GM19023 (cell line): Measurements from ENCODE around the gene SMAD6.

Experiments
- ATAC-seq: cut with Tn5 transposase; IDR thresholded peaks from one replicate; pipeline ENCODE4 v1.9.1; 2021; ENCODE audit warnings: mild to moderate bottlenecking, moderate library complexity; ENCODE audit not compliant: unreplicated experiment

The SMAD6 gene

DNA sequence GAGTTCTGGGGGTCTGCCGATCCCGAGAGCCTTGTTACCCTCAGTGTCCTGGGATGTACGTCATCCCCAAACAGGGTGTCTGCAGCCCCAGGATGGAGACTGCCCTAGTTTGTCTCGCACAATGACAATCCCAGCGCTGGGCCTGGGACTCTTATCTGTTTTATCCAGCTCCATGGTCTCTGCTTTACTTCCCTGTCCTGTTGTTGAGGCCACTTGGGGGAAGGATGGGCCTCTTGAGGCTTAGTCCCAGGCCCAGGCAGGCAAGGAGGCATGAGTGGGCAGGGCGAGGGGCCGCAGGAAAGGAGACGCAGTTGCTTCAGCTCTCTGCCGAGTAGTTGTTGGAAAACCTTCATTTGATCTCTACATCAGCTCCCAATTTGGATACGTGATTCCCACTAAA lies 17.4 kb downstream of the SMAD6 start:
- no peak for ATAC-seq

DNA sequence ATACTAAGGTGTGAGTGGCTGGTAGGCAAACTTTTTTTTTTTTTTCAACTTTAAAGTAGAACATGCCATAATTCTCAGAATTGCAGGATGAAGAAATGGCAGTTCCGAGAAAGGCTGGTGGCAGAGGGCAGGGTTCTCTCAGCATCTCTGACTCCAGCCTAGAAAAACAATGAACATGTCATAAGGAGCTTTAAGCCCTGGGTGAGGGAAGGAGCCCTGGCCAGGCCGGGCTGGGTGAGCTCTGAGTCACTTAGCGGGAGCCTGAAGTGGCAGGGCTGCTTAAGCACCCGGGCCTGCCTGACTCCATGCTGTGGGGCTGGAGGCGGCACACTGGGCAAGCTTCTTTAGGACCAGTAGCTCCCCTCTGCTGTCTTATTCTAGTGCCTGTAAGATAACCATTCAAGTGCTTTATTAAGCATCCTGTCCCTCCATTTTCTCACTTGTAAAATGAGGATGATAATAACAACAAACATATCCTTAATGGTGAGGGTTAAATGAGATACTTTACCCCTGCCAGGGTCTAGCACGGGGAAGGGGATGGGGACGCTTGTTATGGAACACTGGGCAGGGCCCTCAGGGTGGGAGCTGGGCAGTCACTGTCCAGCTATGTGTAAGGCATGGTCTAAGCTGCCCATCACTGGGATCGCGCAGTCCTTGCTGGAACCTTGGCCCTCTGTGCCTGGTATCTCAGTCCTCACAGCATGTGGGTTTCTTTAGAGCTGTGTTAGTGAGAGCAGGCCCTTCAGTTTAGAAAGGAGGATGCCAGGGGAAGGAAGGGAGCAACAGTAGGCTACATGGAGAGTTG lies 18.4 kb downstream of the SMAD6 start:
- ATAC-seq, result no peak

DNA sequence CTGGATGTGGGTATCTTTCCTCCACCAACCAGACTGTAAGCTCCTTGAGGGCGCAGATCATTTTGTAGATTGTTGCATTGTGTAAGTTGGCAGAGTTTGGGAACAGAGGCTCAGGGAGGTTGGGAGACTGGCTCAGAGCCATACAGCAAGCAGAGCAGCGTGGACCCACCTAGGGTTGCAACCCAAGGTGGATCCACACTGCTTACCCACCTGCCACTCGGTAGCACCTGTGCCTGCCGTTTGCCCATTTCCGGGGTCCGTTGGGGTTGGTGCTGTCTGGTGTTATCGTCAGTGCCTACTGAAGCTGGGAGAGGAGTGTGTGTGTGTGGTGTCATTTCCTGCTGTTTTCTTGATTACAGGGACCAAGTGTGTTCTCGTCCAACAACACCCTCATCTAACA lies 19.0 kb downstream of the SMAD6 start:
- ATAC-seq, result no peak

DNA sequence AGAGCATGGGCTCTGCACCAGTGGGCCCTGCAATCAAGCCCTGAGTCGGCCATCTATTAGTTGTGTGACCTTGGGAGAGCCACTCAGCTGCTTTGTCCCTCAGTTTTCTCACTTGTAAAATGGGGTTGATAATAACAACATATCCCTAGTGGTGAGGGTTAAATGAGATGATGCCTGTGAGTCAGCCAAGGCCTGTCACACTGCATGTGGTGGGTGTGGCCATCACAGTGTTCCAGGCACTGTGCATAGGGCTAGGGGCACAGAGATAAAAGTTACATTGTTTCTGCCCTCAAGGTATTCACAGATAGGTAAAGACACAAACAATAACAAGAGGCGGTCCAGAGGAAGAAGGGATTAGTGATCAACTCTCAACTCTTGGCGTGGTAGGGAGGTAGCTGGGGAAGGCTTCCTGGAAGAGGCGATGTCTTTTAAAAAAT lies 19.5 kb downstream of the SMAD6 start:
- no peak for ATAC-seq

DNA sequence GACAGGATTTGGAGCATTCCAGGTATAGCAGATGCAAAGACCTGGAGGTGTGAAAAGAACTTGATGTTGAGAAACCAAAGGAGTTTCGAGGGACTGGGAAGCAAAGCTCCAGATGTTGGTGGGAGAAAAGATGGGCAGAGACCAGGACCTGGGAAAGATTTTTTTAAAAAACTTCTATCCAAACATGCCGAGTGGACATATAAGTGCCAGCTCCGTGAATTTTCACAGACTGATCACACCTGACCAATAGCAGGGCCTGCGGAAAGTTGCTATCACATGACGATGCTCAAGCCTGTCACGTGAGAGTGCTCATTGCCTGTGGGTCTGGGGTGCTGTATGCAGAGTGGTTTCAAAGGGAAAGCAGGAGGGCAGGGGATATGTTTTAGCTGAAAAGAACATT lies 19.9 kb downstream of the SMAD6 start:
- no peak for ATAC-seq

DNA sequence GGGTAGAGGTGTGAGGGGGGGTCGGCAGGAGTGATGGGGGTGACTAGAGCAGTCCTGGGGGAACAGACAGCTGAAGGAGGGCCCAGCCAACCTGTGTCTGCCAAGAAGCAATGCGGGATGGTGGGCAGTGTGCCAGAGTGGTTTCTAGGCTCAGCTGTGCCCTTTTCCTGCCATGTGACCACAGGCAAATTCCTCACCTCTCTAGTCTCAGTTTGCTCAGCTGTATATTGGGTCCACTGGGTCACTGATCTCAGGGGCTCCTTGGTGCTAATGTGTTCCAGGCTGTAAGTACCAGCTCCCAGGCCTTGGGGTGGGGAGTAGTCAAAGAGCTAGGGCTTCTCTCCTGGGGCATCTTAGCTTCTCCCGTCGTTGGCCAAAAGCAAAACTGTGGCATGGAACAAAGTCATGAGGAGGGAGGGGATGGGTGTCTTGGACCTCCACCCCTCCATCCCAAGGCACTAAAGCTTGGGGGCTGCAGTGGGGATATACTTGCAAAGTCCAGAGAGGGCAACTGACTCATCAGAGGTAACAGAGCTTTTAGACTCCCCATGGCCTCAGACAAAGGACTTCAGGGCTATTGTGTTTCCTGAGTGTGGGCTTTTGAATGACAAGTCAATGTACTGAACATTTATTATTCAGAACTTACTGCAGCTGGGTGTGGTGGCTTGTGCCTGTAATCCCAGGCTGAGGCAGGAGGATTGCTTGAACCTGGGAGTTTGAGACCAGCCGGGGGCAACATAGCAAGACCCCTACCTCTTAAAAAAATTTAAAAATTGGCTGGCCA lies 20.9 kb downstream of the SMAD6 start:
- ATAC-seq, result no peak

DNA sequence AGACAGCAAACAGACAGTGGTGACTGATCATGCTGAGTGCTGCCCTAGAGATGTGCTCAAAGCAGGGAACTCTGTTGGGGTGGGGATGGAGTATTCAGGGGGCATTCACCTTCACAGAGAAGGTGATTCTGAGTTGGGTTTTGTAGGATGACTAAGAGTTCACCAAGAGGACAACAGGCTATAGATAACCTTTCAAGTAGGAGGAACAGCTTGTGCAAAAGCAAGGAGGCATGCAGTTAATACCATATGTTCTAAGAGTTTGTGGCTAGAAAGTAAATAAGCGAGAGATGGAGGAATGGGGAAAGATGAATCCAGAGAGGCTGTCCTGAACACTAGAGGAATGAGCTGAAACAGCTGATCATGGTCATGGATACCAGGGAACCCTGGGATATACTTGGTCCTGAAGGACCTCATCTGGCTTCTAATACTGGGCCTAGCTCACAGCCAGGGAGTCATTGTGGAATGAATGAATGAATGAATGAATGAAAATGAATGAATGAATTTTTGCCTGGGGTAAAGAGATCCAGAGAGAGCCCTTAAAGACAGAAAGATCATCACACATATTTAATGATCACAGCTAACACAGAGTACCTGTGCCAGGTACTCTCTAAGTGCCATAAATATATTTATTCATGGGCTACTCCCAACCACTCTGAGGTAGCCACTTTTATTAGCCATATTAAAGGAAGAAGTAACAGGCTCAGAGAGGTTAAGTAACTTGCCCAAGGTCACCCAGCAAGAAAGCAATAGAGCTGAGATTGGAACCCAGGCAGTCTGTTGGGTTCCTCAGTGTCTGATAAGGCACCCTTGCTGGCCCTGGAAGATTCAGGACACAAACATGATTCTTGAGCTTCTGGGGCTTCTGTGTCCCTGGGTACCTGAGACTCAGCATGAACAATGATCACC lies 22.0 kb downstream of the SMAD6 start:
- no peak for ATAC-seq

DNA sequence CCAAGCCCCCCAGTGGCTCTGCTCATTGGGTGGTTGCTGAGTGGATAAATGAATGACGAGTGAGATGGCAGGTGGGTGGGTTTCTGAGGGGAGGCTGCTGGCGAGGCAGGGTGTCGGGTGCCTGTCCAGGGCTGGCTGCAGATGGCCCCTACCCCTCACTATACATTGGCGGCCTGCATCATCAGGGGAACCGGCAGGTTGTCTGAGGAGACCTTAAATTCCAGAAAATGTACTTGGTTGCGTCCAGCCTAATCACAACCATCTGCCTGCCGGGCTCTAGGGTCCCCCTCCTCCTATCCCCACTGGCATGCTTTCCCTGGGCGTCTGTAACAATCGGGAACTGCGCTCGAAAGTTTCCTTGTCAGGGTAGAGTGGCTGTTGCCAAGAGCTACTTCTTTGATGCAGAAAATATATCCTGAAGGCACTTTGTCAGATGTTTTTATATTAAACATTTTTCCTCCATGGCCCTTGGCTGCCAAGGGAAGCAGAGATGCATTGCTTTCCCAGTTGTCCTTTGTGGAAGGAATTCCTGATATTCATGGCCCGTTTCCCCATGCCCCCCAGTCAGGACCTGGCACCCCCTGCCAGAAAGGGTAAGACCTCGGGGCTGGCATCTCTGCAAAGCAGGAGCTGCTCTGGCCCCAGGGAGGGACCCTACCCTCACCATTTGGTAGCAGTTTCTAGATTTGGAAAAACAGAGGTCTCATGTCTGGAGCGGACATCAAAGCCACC lies 22.9 kb downstream of the SMAD6 start:
- no peak for ATAC-seq

DNA sequence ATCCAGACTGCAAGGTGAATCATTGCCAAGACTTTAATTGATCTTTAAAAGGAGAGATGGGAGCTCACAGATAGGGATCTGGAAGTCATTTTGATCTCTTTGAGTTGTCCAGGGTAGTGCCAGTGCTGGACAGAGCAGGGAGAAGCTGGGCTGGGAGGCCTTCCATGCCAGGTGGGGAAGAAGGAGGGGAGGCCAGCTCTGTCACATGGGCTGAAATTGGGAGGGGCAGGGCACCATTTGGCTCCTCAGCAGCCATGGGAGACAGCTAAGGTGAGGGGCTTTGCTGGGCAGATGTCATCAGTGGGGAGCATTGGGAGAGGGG lies 23.4 kb downstream of the SMAD6 start:
- no peak for ATAC-seq

DNA sequence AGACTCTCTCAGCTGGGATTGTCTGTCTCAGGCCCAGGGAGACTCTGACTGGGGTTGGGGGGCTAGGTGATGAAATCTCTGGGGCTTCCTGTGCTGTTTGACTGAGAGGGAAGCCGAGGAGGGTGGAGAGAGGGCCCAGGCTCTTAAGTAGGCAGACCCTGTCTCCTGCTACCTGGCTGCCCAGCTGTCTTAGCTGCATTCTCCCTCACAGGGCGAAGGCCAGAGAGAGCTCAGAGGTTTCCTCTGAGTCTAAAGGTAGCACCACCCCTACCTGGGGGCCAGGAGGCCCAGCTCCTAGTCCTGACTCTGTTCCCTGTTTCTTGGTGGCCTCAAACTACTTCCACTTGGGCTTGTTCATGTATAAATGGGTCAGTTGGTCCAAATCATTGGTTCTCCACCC lies 24.4 kb downstream of the SMAD6 start:
- no peak for ATAC-seq

DNA sequence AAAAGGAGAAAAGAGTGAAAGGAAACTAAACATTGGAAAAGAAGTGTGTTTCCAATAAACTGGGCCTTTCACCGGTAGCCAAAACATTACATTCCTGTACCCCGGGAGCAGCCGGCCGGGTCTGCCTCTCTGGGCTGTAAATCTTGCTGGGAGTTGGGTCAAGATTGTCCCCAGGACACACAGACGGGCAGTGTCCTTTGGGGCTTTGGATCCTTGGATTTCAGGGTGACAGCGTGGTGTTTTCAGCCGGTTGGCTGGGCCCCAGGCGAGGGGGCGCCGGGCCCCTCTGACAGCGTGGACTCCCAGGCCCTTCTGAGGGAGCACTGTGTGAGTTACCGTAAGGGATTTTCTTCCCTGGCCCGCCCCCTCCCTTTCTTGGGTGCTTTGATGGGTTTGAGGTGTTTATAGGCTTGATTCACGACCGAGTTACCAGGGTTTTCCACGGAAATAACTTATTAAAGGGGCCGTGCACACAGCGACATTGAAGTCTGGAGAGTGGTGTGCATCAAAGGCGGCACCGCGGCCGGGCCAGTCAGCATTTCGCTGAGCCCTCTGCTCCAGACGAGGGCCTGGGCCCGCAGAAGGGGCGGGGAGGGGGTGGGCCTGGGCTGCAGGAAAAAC lies 27.4 kb downstream of the SMAD6 start:
- ATAC-seq, result no peak

DNA sequence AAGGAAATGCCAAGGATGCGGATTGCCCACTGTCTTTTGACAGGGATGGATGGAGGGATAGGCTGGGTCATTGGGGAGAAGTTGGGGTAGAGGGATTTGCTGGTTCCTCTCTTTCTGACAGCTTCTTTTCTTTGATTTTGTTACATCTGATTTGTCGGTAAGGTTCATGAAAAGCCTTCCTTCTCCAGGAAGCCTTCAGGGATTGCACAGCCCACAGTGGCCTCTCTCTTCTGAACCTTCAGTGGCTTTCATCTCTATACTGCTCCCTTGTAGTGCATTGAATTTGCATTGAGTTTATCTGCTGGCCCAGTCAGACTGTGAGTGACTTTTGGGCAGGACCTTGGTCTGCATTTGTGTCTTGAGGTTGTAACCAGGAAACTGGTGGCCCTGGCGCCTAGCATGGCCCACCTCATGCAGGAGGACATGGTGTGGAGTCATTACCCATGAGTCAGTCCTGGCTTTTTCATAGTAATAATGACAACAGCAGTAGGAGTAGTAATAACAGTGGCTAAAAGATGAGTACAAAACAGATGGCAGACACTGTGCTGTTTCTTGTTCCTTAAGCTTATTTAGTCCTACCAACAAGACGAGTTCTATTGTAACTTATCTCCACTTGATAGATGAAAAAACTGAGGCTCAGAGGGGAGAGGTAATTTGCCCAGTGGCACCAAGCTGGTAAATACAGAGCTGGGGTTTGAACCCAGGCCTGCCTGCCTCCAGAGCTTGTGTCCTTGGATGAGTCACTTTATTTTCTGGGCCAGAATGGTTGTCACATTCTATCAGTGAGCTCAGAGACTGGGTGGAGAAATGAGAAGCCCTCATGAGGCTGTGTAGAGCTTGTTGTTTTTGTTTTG lies 28.4 kb downstream of the SMAD6 start:
- no peak for ATAC-seq

DNA sequence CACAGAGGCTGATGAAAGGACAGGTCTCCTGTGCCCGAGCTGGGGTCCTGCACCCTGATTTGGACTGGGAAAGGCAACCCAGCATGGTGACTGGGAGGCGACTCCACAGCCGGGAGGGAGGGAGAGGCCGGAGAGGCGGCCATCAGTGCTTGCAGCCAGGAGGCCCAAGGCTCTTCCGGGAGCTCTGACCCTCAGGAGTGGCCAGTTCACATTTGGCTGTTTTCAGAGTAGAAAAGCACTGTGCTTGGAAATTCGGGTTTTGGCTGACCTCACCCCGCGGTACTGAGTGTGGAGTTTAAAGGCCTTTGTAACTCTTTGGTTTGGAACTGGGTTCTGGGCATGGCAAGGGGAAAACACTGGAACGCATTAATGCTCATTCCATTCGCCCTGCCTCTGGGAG lies 31.9 kb downstream of the SMAD6 start:
- no peak for ATAC-seq

DNA sequence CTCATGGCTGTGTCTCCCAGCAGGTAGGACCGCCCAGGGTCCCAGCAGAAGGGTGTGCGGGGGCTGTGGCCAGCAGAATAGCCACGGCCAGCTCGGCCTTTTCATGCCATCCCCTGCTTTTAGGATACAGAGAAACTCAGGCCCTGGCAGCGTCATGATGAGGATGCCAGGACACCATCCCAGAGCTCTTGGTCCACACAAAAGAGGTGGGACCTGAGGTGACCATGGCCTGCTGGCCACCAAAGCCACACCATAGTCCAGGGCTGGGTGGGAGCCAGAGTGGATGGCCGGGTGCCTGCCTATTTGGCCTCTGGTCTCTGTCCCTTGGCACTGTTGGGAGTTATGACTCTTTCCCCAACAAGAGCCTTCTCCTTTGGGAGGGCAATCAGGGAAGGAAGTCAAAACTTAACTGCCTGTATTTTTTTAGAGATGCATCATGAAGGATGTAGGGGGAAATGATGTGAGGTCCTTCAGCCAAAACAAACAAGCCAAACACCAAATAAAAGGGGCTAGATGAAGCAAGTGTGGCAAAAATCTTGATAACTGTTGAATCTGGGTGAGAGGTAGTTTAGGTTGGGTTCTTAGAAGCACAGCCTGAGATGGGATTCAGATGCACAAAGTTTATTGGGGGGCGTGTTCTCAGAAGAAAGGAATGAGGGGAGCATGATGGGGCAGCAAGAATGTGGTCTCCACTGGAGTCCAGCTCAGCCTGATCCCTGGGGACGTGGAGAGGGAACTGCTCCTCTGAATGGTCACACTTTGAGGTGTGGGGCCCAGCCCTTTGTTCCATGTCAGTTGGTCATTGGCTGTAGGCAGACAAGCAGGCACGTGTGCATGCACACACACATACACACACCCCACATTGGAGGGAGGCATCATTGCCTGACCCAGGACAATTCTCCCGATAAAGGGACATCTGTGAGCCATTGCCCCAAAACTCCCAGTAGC lies 33.2 kb downstream of the SMAD6 start:
- ATAC-seq, result no peak

DNA sequence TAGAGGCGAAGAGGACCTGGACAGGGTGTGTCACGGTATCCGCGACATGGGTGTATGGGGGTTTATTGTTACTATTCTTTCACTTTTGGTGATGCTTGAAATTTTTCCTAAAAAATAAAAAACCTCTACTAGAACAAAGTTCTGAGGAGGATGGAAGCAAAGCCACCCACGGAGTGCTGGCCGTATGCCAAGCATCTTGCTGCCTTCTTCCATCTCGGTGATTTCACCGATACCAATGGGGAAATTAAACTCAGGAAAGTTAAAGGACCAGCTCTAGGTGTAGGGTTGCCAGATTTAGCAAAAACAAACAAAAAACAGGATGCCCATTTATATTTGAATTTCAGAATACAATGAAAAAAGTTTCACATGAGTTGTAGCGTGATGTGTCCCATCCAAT lies 33.9 kb downstream of the SMAD6 start:
- ATAC-seq, result no peak

DNA sequence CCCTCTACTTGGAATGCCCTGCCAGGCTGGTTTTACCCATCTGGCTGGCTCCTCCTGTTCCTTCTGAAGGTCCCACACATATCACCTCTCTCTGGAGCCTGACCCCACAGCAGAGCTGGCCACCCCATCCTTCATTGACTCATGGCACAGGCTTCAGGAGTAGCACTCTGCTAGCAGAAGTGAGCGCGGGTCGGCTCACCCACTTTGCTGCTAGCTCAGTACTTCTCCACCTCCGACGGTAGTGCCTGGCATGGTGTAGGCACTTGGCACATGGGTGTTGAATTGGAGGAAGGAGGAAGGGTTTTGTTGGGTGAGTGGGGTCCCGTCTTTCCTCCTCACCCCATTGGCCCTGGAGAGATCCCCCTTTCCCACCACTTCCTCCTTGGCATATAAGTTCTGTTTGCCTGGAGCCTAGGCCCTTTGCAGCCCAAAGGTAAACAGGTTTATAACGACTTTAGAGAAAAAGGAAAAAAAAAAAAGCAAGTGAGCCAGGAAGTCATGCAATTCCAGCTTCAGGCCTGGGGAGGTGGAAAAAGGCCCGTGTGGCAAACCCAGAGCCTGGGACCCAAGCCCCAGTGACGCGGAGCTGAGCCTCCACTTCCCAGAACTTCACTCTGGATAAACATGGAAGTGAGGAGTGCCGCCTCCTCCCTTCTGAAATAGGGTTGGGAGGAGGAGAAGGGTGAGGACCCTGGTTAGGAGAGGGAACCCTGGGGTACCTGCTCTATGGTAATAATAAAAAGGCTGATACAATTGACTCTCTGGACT lies 35.4 kb downstream of the SMAD6 start:
- no peak for ATAC-seq

DNA sequence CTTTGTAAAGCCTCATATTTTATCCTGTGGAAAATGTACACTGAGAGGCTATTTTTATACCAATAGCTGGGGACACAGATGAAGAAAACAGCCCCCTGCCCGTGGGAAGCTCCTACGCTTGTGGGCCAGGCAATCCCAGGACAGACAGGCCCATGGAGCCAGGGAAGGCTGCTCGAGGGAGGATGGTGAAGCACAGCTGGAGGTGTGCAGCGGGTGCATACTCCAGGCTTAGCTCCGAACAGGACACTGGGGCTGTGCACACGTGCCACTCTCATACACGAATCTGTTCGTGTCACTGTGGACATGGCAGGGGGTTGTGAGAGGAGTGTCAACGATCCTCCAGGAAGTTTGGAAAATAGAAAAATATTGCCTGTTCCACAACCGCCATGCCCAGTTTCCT lies 36.1 kb downstream of the SMAD6 start:
- no peak for ATAC-seq

DNA sequence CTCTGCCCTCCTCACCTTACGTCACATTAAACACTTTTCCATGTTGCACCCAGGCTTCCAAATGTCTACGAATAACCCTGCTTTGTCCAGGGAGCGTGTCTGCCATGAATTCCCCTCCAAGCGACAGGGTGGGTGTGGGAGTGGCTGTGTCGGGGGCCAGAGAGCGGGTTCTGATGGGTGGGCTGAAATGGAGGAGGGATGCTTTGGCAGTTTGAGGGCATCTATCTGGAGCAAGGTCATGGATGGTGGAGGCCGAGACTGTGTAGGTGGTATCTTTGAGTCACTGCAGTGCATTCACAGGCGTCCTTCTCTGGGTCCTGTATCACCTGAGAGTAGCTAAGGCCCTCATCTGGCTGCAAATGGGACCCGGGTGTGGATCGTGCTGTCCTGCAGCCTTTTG lies 36.6 kb downstream of the SMAD6 start:
- no peak for ATAC-seq
